Hindlimb muscle (tissue), 1 donor: Measurements from ENCODE around the gene NADK2. TPM values are rescaled to one million over a fixed set of nuclear protein-coding genes. Genes with fewer than 3 reads are reported as not detected.

Experiments used
- DNase-seq: peaks from one replicate; pipeline ENCODE4 v3.0.0-alpha.2; 2013
- polyA plus RNA-seq: library from polyadenylated mRNA; unstranded; fragments of 120-200 nt; gene quantifications from one replicate; pipeline ENCODE4 v1.2.1, GENCODE V29; 2013; ENCODE audit not compliant: insufficient read length

The NADK2 gene
- polyA plus RNA-seq, 1 donor, result 45.3 TPM

DNA sequence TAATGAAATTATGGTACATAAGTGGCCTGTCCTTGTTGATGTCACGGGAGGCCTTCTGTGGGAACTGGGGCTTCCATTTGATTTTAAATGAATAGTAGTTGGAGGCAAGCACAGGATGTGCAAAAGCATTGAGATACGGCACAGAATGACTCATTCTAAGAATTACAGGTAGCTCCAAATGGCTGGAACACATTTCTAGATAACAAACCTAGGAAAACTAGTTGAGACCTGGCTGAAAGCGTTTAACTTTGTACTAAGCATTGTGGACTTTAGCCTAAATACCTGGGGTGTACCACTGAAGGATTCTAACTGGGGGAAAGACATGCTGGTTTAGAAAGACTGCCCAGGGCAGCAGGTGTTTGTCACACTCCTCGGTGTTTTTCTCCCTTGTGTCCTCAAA, 80.4 kb downstream of the NADK2 start:
- DNase-seq, result no peak

DNA sequence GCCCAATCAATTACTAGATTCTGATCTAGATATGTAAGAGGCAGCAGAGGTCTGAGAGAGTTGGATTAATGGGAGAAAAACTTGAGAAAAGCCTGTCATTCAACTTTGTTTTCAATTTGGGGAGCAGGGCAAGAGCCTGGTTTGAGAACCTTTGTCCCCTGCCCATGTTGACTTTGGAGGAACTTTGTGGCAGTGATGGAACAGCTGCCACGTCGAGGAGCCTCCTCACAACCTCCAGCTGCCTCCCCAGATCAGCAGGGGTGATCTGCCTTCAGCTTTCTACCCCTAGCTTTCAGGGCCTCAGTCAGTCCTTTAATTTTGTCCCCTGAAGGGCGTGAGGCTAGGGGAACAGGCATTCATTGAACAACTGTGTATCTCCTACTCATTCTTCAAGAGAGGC, 81.1 kb downstream of the NADK2 start:
- no peak for DNase-seq

DNA sequence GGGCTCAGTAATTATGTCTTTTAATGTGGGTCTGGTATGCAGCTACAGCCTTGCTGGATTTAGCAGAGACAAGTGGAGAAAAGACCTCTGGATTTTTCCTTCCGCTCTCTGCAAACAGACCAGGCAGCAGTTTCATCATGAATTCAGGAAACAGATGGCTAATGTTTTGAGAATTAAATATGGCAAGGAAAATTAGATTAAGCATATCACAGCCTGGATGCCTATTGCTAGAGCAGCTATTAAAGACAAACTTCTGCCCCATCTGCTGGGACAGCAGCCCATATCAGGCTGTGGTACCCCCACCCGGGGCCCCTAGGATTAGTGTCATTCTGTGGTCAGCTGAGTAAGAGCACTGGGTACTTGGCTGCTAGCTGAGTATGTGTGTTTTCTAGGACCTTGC, 83.6 kb downstream of the NADK2 start:
- DNase-seq, result peak; percentile 23

DNA sequence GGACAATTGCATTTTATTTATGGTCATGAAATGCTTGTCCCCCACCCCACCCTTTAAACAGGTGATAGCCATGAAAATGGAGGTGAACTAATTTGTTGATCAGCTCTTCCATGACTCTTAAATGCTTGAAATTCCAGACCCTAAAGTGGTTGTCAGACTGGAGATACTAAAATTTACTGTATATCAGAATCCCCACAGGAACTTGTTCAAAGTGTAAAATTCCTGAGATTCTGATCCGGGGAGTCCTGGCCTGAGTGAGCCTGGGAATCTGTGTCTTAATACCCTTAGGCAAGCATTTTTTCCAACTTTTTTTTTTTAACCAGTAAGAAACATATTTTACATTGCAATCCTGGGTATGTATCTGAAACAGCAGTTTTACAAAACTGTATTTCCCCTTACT, 85.1 kb downstream of the NADK2 start:
- no peak for DNase-seq

DNA sequence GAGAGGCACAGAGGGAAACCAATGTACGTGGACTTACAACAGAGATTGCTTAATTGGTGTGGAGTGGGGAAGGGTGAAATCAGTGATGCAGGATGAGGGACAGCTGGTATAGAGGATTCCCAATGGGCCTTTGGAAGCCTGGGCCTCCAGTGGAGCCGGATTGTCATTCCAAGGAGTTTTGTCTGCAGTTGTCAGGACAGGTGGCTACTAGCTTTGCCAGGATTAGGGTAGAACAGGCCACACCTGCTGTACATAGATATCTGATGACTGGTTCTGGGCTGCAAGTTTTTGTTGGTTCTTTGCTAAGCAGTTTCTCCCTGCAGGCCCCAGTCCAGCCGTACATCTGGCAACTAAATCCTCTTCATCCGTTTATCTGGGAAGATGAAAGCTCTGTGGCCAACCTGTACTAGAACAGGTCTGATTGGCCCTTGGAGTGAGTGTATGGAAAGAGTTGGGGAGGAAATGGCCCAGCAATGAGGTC, 85.6 kb downstream of the NADK2 start:
- peak; percentile 36 for DNase-seq

DNA sequence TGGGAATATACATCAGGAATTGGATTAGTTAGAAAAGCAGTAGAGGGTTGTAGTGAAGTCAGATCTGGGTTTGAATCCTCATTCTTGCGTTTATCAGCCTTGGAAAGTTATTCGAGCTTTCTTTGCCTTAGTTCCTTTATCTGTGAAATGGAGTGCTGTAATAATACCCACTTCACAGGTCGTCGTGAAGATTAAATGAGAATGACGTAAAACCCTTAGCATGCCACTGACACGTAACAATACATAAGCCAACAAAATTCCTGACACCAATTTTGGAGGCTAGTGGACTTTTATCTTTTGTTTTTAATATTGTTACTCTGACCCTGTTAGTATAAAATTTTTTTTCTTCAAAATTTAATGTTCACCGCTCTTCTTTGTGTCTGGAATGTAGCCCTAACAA, 86.4 kb downstream of the NADK2 start:
- DNase-seq, result no peak

DNA sequence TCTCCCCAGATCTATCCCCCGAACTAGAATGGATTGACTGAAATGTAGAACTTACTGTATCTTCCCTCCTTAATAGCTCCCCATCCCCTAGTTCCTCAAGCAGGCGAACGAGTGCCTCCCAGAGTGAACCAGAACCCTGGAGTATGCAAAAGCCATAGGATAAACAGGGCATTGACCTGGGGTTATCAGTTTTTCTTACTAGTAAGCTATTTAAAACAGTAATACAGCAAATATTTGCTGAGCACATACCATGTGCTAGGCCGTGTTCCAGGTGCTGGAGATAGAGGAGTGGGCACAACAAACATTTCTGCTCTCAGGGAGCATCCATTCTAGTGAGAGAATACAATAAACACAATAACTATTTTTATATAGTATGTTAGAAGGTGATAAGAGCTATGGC, 88.0 kb downstream of the NADK2 start:
- DNase-seq, result no peak

DNA sequence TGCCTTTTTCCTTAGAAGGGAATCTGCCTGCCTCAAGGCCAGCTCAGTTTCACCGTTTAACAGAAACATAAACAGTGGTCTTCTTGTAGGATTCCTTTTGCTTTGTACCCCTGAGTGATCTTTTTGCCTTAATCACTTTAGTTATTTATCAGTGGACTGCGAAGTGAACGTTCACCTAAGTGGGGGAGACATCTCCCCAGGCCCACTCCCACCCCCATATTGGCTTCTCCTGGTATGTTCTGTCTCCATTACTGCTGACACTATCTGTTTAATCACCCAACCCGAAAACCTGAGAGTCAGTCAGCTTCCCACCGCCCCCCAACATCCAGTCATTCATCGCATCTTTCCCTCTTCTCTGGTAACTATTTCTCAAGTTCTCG, 88.4 kb downstream of the NADK2 start:
- no peak for DNase-seq

DNA sequence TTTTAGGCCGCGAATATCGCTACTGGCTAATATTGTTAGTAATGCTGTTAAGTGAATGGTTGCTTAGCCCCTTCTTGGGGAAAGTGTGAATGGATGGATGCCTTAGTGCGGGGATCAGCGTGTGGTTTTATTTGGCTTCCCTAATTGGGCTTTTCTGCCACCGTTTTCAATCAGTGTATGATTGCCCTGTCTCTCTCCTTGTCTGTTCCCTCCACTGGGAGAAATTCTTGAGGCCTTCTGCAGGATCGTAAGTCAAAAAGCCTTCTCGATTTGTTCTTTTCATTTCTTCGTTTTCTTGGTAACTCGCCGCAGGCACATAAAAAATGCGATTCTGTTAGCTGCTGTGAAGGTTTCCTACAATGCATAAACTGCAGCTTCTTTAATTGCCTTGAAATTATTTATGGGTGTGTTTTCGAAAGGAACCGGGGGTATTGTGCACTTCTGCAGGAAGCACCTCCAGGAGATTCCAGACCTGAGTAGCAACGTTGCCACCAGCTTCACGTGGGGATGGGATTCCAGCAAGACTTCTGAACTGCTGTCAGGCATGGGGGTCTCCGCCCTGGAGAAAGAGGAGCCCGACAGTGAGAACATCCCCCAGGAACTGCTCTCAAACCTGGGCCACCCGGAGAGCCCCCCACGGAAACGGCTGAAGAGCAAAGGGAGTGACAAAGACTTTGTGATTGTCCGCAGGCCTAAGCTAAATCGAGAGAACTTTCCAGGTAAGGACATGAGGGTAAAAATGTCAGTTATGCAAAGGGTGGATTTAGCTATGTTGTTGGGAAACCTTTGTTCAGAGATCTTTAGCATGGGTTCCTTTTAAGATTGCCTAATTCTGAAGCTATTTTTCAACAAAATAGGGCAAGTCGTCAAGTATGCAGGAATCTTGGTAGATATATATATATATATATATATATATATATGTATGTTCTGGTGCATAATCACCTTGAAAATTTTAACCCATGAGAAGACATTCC, 89.1 kb downstream of the NADK2 start:
- DNase-seq, result no peak

DNA sequence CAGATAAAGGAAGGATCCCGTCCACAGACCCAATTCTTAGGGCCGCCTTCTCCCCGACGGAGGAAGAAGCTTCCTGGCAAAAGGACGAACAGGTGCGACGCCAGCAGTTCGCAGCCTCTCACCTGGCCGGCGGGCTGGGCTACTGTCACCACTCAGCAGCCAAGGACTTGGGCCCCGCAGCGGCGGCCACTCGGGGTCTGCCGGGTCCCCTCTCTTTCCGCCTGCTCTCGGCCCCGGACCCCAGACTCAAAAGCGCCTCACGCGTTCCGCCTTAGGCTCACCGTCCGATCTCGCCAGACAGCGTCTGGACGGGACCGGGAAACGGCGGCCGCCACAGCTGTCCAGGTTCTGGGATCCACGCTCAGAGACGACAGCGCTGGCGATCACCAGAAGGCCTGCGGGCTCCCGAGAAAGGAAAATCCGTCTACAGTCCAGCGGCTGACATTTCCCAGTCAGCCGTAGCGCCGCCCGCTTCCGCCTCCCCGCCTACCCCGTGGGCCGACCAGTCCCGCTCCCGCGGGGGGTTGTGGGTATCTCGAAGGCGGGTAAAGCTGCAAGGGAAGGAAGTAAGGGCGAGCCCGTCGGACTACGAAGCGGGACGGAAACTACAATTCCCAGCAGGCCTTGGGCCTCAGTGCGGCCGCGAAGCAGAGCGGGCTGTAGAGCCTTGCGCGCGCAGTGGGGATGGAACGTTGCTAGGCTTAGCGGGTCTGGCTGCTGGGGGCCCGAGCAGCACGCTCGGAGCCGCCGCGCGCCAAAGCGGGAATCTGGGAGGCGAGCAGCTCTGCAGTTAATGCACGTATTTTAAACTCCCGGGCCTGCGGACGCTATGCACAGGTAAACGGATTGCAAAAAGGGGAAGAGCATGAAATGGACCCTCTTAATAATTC, 90.0 kb downstream of the NADK2 start, which contains the start of the genes LMBRD2 and SKP2:
TSS of gene LMBRD2 (minus strand) at position 454 of the 890 bp plus-strand sequence. CDS start 8,538 bp downstream, outside the sequence.
TSS of gene SKP2 (plus strand) at position 678 of the 890 bp plus-strand sequence. CDS start at position 830, 152 bp downstream.
- DNase-seq, result peak; percentile 100

DNA sequence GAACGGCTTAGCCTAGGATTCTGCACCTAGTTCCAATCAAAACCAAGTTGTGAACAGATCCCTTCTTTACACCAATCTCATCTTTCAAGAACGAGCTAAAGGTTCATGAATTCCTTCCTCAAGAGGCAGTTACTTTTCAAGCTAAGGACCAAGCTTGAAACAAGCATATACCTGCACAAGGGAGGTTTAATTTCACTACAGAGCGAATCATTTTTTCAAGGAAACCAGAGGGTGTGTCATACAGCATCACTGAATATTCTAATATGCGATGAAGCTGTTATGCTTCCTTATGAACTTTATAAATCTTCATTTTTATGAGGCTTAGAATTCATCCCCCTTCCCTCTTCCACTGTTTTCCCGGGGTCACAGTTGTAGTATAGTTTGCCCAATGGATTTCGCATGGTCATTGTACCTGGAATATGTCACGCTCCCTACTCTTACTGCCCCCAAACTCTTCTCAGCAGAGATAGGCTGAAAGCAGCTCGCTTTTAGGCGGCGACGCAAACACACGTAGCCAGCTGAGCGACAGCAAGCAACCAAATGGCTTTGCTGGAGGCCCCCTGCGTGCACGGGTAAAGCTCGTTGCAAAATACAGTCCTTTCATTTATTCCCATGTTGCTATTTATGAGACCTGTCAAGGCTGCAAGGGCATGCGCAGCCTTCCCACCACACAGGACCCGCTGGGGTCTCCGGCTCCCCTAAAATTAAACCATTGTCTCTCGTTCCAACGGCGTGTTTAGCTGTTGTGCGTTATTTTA, 90.9 kb downstream of the NADK2 start:
- peak; percentile 28 for DNase-seq

DNA sequence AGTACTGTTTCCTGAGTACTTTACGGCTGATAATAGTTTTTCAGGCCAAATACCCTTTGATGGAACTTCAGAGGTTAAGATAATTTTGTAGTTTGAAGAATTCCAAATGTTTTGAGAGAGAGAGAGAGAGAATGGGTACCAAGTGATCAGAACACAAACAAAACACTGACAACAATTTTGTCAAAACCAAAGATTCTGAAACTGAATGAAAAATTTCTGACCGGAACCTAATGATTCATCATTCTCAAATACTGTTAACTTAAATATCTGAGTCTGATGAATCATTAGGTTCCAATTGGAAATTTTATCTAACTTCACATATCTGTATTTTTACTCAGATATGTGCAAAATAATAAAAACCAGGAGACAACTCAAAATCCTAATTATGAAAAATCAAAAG, 94.0 kb downstream of the NADK2 start:
- no peak for DNase-seq

DNA sequence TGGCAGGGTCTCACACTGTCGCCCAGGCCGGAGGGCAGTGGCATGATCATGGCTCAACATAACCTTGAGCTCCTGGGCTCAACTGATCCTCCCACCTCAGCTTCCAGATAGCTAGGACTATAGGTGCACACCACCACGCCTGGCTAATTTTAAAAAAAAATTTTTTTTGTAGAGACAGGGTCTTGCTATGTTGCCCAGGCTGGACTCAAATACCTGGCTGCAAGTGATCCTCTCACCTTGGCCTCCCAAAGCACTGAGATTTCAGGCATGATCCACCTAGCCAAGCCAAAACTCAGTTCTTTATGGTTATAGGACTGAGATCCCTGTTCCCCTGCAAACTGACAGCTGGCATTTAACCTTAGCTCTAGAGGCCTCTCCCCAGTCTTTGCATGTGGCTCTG, 95.3 kb downstream of the NADK2 start:
- DNase-seq, result no peak

DNA sequence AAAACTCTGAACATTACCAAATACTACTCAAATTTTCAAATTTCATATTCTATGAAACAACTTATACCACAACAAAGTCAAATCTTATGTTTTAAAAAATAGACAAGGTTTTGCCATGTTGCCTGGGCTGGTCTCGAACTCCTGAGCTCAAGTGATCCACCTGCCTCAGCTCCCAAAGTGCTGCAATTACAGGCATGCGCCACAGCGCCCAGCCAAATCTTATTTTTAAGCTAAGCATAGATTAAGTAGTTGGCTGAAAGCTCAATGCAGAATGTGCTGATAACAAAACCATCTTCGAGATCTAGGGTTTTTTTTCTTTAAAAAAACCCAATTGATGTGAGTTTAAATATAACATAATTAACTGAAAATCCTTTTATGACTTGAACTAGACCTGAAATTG, 96.4 kb downstream of the NADK2 start:
- no peak for DNase-seq

Other genes with a start within 250 kb of the NADK2 start
- gene UGT3A2, start 175.0 kb downstream of the NADK2 start, polyA plus RNA-seq, result 0.83 TPM
- 14.2 TPM for gene LMBRD2, start 90.0 kb downstream of the NADK2 start, polyA plus RNA-seq
- 57.0 TPM for gene SKP2, start 89.8 kb downstream of the NADK2 start, polyA plus RNA-seq
- gene RANBP3L, start 60.0 kb upstream of the NADK2 start, polyA plus RNA-seq, result 0.53 TPM